Cerebellar cortex (tissue), 1 donor: ENCODE results near the gene BUD31.
"Not testable (repeated sequence)": the region's sequence is repeated elsewhere in the genome, so short reads cannot be mapped to it uniquely, and the experiment has no call there.

Experiments
- DNase-seq: peaks from one replicate; pipeline ENCODE4 v3.0.0-alpha.2; 2015; ENCODE audit warnings: low spot score

The BUD31 gene

GRCh38 chr7:99380823-99381663 lies 27.7 kb upstream of the BUD31 start:
- no peak for DNase-seq

DNA sequence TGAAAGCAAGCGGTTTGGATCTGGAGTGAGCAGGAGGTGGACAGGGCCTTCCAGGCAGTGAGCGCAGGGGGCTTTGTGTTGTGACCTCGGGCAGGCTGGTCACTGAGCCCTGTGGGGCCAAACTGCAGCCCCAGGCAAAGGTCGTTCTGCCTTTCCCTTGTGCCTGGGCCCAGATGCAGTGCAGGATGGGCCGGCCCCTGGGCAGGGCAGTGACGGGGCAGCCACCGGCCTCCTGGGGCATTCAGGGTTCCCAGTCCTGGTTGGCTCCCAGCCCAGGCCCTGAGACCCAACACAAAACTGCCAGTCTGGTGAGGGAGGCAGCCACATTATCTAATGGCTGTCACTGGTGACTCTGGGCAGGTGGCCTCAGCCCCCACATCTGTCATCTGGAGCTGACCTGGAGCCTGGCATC lies 27.1 kb upstream of the BUD31 start:
- no peak for DNase-seq

- no peak for DNase-seq
Measured at GRCh38 chr7:99383203-99383602, 25.6 kb upstream of the BUD31 start.

- no peak for DNase-seq
Measured at GRCh38 chr7:99383791-99384370, 24.9 kb upstream of the BUD31 start.

DNA sequence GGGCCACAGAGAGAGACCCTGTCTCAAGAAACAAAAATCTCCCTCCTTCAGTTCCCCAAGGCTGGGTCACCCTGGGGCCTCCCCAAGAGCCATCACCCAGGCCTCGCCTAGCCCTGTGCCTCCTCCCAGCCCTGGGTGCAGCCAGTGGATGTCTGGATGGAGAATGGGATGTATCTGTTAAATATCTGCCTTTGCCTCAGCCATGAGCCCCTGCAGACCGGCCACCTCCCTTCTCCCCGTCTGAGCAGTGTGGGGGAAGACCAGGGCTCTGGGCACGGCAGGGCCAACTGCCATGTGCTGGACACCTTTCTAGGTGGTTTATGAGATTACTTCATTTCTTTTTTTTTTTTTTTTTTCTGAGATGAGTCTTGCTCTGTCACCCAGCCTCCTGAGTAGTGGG lies 24.2 kb upstream of the BUD31 start:
- no peak for DNase-seq

- no peak for DNase-seq
Measured at GRCh38 chr7:99385564-99385963, 23.2 kb upstream of the BUD31 start.

DNA sequence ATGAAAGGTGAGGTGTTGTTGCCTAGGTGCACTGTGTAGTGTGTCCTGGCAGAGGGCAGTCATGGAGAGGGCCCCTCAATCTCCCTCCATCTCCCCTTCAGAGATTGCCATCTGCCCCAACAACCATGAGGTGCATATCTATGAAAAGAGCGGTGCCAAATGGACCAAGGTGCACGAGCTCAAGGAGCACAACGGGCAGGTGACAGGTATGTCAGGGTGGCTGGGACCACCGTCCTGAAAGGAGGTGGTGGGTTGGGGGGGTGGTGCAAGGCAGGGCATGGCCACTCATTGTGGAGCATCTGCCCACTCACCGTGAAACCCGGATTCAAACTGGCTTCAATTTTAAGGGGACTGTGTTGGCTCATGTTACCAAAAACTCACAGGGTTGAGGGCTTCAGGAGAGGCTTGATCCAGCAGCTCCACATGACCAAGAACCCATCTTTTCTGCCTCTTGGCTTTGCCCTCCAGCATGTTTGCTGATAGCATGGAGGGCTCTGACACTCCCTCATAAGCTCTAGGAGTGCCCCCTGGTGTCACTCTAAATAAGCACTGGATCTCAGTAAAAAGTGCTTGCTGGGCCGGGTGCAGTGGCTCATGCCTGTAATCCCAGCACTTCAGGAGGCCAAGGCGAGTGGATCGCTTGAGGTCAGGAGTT lies 22.1 kb upstream of the BUD31 start:
- peak; percentile 49 for DNase-seq

GRCh38 chr7:99387239-99387635 lies 21.5 kb upstream of the BUD31 start:
- not testable (repeated sequence) for DNase-seq

DNA sequence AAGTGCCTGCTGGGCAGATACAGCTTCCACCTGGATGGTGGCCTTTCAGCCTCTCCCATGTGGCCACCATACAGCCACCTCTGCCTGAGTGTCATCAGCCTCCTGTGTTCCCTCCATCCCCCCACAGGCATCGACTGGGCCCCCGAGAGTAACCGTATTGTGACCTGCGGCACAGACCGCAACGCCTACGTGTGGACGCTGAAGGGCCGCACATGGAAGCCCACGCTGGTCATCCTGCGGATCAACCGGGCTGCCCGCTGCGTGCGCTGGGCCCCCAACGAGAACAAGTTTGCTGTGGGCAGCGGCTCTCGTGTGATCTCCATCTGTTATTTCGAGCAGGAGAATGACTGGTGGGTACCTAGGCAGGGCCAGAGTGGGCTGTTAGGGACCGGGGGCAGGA lies 20.9 kb upstream of the BUD31 start:
- DNase-seq, result no peak

DNA sequence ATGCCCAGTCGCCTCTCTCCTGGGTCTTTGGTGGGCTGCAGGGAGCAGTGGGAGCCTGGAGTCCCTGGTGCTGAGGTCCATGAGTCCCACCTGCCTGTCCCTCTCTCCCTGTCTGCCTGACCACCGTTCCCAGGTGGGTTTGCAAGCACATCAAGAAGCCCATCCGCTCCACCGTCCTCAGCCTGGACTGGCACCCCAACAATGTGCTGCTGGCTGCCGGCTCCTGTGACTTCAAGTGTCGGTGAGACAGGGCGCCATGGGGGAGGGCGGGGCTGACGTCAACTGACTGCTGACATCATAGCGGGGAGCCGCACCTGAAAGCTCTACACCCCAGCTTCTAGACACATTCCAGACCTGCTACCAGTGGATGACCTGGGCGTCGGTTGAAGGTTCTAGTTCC lies 19.0 kb upstream of the BUD31 start:
- no peak for DNase-seq

- DNase-seq, result no peak
Measured at GRCh38 chr7:99390941-99391602, 17.7 kb upstream of the BUD31 start.

DNA sequence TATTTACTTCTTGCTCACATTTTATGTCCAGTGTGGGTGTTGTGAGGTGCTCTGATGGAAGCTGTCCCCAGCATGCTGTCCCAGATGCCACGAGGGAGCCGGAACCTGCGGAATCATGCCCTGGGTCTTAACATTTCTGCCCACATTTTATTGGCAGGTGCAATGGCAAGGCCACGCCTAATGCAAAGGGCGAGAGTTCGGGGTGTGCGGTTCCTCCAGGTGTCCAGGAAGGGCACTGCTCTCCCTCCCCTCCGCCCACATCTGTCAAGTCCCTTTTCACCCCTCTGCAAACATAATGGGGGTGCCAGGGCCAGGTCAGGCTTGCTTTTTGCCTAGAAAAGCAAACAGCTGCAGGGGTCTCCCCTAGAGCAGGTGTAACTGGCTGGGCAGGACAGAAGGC lies 16.7 kb upstream of the BUD31 start:
- no peak for DNase-seq

GRCh38 chr7:99392659-99393354 lies 16.0 kb upstream of the BUD31 start:
- DNase-seq, result peak; percentile 77

DNA sequence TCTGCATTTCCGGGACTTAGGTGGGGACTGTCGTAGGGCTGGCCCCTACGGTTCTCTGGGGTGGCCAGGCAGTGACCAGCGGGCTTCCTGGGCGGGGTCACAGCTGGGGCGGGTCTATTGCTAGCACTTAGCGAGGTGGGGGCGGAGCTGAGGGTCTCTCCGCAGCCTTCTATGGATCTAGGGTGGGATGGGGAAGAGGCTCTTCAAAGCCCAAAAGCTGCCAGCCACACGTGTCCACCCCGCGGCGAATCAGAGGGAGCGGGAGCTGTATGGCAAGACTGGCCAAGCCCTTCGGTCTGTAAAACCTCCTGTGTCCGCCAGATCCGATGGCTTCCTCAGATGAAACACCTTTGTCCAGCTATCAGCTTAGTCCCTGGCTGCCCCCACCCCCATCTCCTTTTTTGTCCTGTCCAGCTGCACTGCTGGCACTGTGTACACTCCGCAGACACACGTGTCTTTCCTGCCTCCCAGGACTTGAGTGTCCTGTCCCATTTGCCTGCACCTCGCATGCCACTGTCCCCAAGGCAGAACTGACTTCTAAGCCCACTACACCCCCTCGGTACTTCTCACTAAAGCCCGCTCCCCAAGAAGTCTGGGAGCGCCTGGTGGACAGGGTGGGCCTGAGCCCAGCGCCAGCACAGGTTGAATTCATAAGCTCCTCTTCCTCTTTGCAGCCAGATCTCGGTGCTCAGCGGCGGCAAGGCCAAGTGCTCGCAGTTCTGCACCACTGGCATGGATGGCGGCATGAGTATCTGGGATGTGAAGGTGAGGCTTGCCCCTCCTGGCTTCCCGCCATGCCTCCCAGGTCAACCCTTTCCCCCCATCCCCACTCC lies 15.2 kb upstream of the BUD31 start:
- peak; percentile 60 for DNase-seq

DNA sequence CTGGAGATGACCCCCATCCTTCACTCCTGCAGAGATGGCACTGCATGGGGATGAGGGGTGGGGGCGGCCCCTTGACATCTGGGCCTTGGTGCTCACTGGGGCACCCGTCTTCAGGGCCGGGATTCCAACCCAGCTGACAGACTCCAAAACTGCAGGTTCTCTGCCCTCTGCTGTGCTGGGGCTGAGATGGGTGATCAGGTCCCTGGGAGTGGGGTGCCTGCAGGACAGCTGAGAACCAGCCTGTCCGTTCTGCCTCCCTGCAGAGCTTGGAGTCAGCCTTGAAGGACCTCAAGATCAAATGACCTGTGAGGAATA lies 14.6 kb upstream of the BUD31 start:
- DNase-seq, result no peak

- DNase-seq, result peak; percentile 20
Measured at GRCh38 chr7:99395616-99396327, 13.0 kb upstream of the BUD31 start.

GRCh38 chr7:99396418-99397296 lies 12.1 kb upstream of the BUD31 start:
- DNase-seq, result no peak

- peak; percentile 25 for DNase-seq
Measured at GRCh38 chr7:99397297-99397983, 11.3 kb upstream of the BUD31 start.

- DNase-seq, result no peak
Measured at GRCh38 chr7:99398891-99399445, 9.8 kb upstream of the BUD31 start.
